Uterus (tissue), 4 donors: ENCODE results near the gene OR52J3. TPM values are rescaled to one million over a fixed set of nuclear protein-coding genes. Genes with fewer than 3 reads are reported as not detected.

Source experiments
- DNase-seq, 2 donors: peaks; one replicate each; pipeline ENCODE4 v3.0.0-alpha.2; 2019 to 2020
- H3K27ac ChIP-seq, 2 donors: fragments of 200-600 bp; sonication (generic); 1 replicate in 1 of 2; 2 replicates in 1 of 2; pipeline ENCODE4 v1.5.1; 2016 to 2018
- H3K27me3 ChIP-seq, 2 donors: fragments of 200-600 bp; sonication (generic); one replicate each; pipeline ENCODE4 v1.5.1; 2018 to 2019; ENCODE audit warnings: control low read depth in 1 of 2
- H3K36me3 ChIP-seq, 2 donors: fragments of 200-600 bp; sonication (generic); one replicate each; pipeline ENCODE4 v1.5.1; 2019; ENCODE audit warnings: control low read depth in 1 of 2
- H3K4me1 ChIP-seq, 2 donors: fragments of 200-600 bp; sonication (generic); one replicate each; pipeline ENCODE4 v1.5.1; 2018 to 2019; ENCODE audit warnings: control low read depth in 1 of 2
- H3K4me3 ChIP-seq, 2 donors: fragments of 200-600 bp; sonication (generic); 1 replicate in 1 of 2; 2 replicates in 1 of 2; pipeline ENCODE4 v1.5.1; 2018 to 2019; ENCODE audit warnings: mild to moderate bottlenecking in 1 of 2
- H3K9me3 ChIP-seq, 2 donors: fragments of 200-600 bp; sonication (generic); one replicate each; pipeline ENCODE4 v1.5.1; 2019; ENCODE audit warnings: control low read depth in 1 of 2
- POLR2A ChIP-seq, 2 donors: fragments of 450-650 bp; IDR thresholded peaks; one replicate each; pipeline ENCODE4 v1.6.1; 2016; ENCODE audit warnings: antibody characterized with exemption in 2 of 2, mild to moderate bottlenecking in 1 of 2, moderate library complexity in 1 of 2
- intact Hi-C: fragments of 100-400 bp; cut with DNase I; formaldehyde crosslinking; loops from one replicate; pipeline ENCODE4 v1.15.1; 2023; ENCODE audit warnings: low total_unique reads
- total RNA-seq, 4 donors: library from RNA; depleted of rRNA in 3 of 4; stranded (reverse); fragments of >200 nt in 3 of 4; gene quantifications; one replicate each; pipeline versions ENCODE4 v1.1.0 to v1.2.4, GENCODE V29; 2014 to 2023
- TF ChIP-seq, protein P1 (sequence below), 4 experiments: fragments of 200-600 bp in 2 of 4; fragments of 450-650 bp in 2 of 4; sonication (generic) in 2 of 4; IDR thresholded peaks; one replicate each; pipeline ENCODE4 v1.5.1; 2016 to 2019; ENCODE audit warnings: antibody characterized with exemption in 4 of 4, mild to moderate bottlenecking in 2 of 4, moderate library complexity in 1 of 4
- donor health status: DM: yes; HTN: yes; CAD: no.

OR52J3 gene
- not detected for total RNA-seq

DNA sequence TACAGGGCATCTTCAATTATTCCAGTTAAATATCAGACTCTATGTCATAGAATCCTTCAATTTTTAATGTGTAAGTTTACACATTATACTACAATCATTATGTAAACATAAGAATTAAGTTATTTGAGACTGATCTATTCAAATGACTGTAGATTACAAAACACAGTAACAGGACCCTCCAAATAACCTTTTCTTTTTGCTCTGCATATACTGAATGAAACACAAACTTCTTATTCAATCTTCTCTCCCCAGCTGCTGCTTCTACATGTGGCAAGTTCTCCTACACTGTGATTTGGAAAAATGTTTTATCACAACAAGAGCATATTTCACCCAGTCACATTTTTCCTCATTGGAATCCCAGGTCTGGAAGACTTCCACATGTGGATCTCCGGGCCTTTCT is at the start of gene OR52J3:
Gene OR52J3 (plus strand): TSS at position 301 of the 400 bp plus-strand sequence. CDS start 0 bp downstream, at position 301.
- Histone ChIP-seq H3K4me3 (no peak within 1 kb of the TSS), H3K27me3 (no peaks in the 10 kb centered on the region), H3K36me3 (no peaks in the 10 kb centered on the region), H3K9me3 (no peaks in the 10 kb centered on the region), H3K27ac (no peak within 1 kb of the TSS), H3K4me1 (no peaks in the 10 kb centered on the region)
- DNase-seq: no peak
- intact Hi-C loops: no loop called here
- no peak for TF ChIP-seq POLR2A (IDR thresholded peaks at IDR 0.05)
- TF ChIP-seq, protein P1, sequence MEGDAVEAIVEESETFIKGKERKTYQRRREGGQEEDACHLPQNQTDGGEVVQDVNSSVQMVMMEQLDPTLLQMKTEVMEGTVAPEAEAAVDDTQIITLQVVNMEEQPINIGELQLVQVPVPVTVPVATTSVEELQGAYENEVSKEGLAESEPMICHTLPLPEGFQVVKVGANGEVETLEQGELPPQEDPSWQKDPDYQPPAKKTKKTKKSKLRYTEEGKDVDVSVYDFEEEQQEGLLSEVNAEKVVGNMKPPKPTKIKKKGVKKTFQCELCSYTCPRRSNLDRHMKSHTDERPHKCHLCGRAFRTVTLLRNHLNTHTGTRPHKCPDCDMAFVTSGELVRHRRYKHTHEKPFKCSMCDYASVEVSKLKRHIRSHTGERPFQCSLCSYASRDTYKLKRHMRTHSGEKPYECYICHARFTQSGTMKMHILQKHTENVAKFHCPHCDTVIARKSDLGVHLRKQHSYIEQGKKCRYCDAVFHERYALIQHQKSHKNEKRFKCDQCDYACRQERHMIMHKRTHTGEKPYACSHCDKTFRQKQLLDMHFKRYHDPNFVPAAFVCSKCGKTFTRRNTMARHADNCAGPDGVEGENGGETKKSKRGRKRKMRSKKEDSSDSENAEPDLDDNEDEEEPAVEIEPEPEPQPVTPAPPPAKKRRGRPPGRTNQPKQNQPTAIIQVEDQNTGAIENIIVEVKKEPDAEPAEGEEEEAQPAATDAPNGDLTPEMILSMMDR (IDR thresholded peaks at IDR 0.05): no peak

DNA sequence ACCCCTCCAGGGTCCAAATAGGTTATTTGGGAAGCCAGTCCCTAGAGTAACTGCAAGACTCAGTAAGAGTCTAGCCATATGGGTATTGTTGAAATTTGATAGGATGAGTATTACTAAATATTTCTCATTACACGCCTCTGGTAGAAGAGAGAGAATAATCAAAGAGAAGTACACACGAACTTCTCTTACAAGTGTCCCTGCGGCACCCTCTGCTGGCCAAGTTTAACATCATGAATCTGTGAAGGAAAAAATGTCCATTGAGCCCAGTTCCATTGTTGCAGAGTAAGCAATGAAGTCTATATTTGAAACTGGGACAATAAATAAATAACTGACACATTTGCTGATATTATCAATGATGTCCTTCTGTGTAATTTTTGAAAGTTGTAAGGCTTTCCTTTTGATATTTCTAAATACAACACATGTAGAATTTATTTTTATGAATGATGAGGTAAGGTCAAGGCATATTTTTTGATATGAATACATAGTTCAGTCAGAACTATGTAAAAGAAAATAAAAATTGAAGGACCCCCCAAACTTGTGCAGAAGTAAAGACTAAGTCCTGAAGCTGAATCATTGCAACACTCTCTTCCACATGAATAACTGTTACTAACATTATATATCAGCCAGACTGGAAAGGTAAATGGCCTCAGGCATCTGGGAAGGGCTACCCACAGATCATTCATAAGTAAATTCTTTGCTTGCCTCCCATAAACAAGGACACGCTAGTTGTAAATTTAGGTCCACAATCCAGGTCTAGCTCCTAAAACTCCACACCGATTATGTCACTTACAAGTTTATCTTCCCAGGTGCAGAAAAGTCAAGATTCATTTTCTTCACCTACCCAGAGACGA is 41.7 kb upstream of the OR52J3 start:
- no peak for DNase-seq
- H3K4me3 ChIP-seq: no peak overlapping the region
- no peaks in the 10 kb centered on the region for H3K9me3 ChIP-seq
- no peaks in the 10 kb centered on the region for H3K4me1 ChIP-seq
- H3K36me3 ChIP-seq: no peaks in the 10 kb centered on the region
- no peak overlapping the region for H3K27ac ChIP-seq
- intact Hi-C loops: no loop called here
- no peak for TF ChIP-seq POLR2A (IDR thresholded peaks at IDR 0.05)
- TF ChIP-seq, protein P1 (IDR thresholded peaks at IDR 0.05): peak; percentile 39 to 47 (median 40)
- H3K27me3 ChIP-seq: no peaks in the 10 kb centered on the region

DNA sequence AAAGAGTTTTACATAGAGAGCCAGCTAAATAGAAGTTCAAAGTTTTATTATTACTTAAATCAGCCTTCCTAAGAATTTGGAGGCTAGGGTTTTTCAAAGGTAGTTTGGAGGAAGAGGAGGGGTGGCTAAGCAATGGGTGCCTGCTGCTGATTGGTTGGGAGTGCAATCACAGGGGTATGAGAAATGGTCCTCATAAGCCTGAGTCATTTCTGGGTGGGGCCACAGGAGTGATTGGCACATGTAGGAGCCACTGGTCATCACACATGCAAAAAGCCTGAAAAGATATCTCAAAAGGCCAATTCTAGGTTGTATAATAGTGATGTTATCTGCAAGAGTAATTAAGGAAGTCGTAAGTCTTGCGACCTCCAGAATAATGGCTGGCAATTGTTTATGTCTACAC is 38.8 kb upstream of the OR52J3 start:
- Histone ChIP-seq H3K4me3 (no peak overlapping the region), H3K9me3 (no peaks in the 10 kb centered on the region), H3K27me3 (no peaks in the 10 kb centered on the region), H3K36me3 (no peaks in the 10 kb centered on the region), H3K4me1 (no peaks in the 10 kb centered on the region), H3K27ac (no peak overlapping the region)
- no peak for TF ChIP-seq POLR2A (IDR thresholded peaks at IDR 0.05)
- TF ChIP-seq, protein P1 (IDR thresholded peaks at IDR 0.05): no peak
- intact Hi-C loops: no loop called here
- no peak for DNase-seq

DNA sequence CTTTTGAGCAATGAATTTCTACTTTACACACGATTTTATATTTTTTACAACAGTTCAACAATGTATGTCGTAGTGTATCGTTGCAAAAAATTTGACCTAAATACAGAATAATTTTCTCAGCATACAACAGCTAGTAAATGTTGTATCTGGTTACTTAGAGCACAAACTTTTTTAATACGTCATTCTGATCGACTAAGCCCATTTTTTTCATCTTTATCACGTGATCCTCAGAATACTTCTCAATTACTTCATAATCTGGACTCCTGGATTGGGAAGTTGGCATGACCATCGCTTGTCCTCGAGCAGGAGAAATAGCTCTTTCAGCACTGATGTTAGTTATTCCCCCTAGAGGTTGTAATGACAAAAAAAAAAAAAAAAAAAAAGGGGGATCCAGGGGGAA is 35.1 kb upstream of the OR52J3 start:
- no peak overlapping the region for H3K27ac ChIP-seq

GRCh38 chr11:5013012-5013411 is 33.3 kb upstream of the OR52J3 start:
- H3K9me3 ChIP-seq: no peaks in the 10 kb centered on the region
- TF ChIP-seq, protein P1 (IDR thresholded peaks at IDR 0.05): no peak
- TF ChIP-seq POLR2A (IDR thresholded peaks at IDR 0.05): no peak
- no peak for DNase-seq
- no peak overlapping the region for H3K27ac ChIP-seq
- intact Hi-C loops: no loop called here
- no peaks in the 10 kb centered on the region for H3K36me3 ChIP-seq
- no peak overlapping the region for H3K4me3 ChIP-seq
- H3K4me1 ChIP-seq: no peaks in the 10 kb centered on the region
- no peaks in the 10 kb centered on the region for H3K27me3 ChIP-seq

More for the DNA sequence above, 35.1 kb upstream of the OR52J3 start:
- Histone ChIP-seq H3K9me3 (no peaks in the 10 kb centered on the region), H3K4me3 (no peak overlapping the region), H3K4me1 (no peaks in the 10 kb centered on the region), H3K36me3 (no peaks in the 10 kb centered on the region), H3K27me3 (no peaks in the 10 kb centered on the region)
- intact Hi-C loops: no loop called here
- TF ChIP-seq POLR2A (IDR thresholded peaks at IDR 0.05): no peak
- TF ChIP-seq, protein P1 (IDR thresholded peaks at IDR 0.05): no peak
- no peak for DNase-seq
